HUES64 (cell line): ENCODE data around the gene SCRT2. TPM values are rescaled to one million over a fixed set of nuclear protein-coding genes. Genes with fewer than 3 reads are reported as not detected.
A peak's percentile ranks its signal among the peaks of the same experiment; 100 is the strongest.
"Not testable (repeated sequence)": the region's sequence is repeated elsewhere in the genome, so short reads cannot be mapped to it uniquely, and the experiment has no call there.

ENCODE experiments used
- H3K27ac ChIP-seq: 2 replicates; pipeline ENCODE4 v1.7.0; 2013; ENCODE audit warnings: low read depth, low read length, inconsistent platforms
- H3K27me3 ChIP-seq: 2 replicates; pipeline ENCODE4 v1.6.1; 2013; ENCODE audit warnings: mild to moderate bottlenecking, low read length; ENCODE audit not compliant: insufficient read depth
- H3K36me3 ChIP-seq: 2 replicates; pipeline ENCODE4 v1.6.1; 2013; ENCODE audit warnings: mild to moderate bottlenecking, low read length; ENCODE audit not compliant: insufficient read depth
- H3K4me1 ChIP-seq: 2 replicates; pipeline ENCODE4 v1.6.1; 2013; ENCODE audit warnings: mild to moderate bottlenecking, low read length, moderate library complexity; ENCODE audit not compliant: insufficient read depth
- H3K4me3 ChIP-seq: 2 replicates; pipeline ENCODE4 v1.5.1; 2013; ENCODE audit warnings: mild to moderate bottlenecking, low read length, moderate library complexity
- H3K9ac ChIP-seq: 2 replicates; pipeline ENCODE4 v1.6.1; 2013; ENCODE audit warnings: mild to moderate bottlenecking, low read depth, low read length
- H3K9me3 ChIP-seq: 2 replicates; pipeline ENCODE4 v1.6.1; 2013; ENCODE audit warnings: low read depth, low read length; ENCODE audit not compliant: insufficient read depth
- WGBS: fragments of 150-250, 120-280 bp; methylation state at CpG from one replicate; pipeline ENCODE4 v1.1.7; 2013; ENCODE audit warnings: missing lambda C conversion rate; 5-methylcytosine and 5-hydroxymethylcytosine counted together
- polyA plus RNA-seq, 2 experiments: library from polyadenylated mRNA; stranded (reverse); fragments of 50-300 nt; gene quantifications; one replicate each; pipeline ENCODE4 v1.2.3, GENCODE V29; 2013

Gene SCRT2
- 0.50 TPM for polyA plus RNA-seq (2013, experiment 1 of 2)
- polyA plus RNA-seq (2013, experiment 2 of 2) = 0.89 TPM

GRCh38 chr20:675453-676314 lies at the start of gene SCRT2:
TSS of gene SCRT2 (minus strand) at chr20:675802. CDS start at chr20:675601, 201 bp downstream.
- Histone ChIP-seq H3K36me3 (no peaks in the 10 kb centered on the region), H3K27ac (no peak within 1 kb of the TSS), H3K9ac (peak within 1 kb of the TSS; percentile 67), H3K9me3 (no peaks in the 10 kb centered on the region), H3K4me3 (peak within 1 kb of the TSS; percentile 54), H3K4me1 (peaks cover 10% of the 10 kb centered on the region), H3K27me3 (peaks cover 47% of the 10 kb centered on the region)
- WGBS = under 1% methylated on average over 69 of the region's 69 CpGs

- H3K9ac ChIP-seq, H3K4me1 ChIP-seq, H3K27ac ChIP-seq, H3K9me3 ChIP-seq, H3K36me3 ChIP-seq, H3K4me3 ChIP-seq: not testable (repeated sequence)
- WGBS = 90% methylated on average over 7 of the region's 7 CpGs
- H3K27me3 ChIP-seq = peaks cover 27% of the 10 kb centered on the region
These were observed 49.2 kb upstream of the SCRT2 start for GRCh38 chr20:724797-725196.

- H3K27me3 ChIP-seq = peaks cover 22% of the 10 kb centered on the region
- no peaks in the 10 kb centered on the region for H3K9me3 ChIP-seq
- WGBS = 72% methylated on average over 8 of the region's 8 CpGs
- no peak overlapping the region for H3K9ac ChIP-seq
- H3K27ac ChIP-seq = no peak overlapping the region
- no peak overlapping the region for H3K4me3 ChIP-seq
- H3K36me3 ChIP-seq = no peaks in the 10 kb centered on the region
- no peaks in the 10 kb centered on the region for H3K4me1 ChIP-seq
These were observed 48.2 kb upstream of the SCRT2 start for GRCh38 chr20:723756-724155.

- H3K9ac ChIP-seq = no peak overlapping the region
- H3K27ac ChIP-seq = no peak overlapping the region
- 87% methylated on average over 11 of the region's 11 CpGs for WGBS
- no peak overlapping the region for H3K4me3 ChIP-seq
- no peaks in the 10 kb centered on the region for H3K9me3 ChIP-seq
- H3K4me1 ChIP-seq = no peaks in the 10 kb centered on the region
- H3K36me3 ChIP-seq = no peaks in the 10 kb centered on the region
- H3K27me3 ChIP-seq = peaks cover 16% of the 10 kb centered on the region; the same call in 1 of the 2 replicates
These were observed 47.4 kb upstream of the SCRT2 start for GRCh38 chr20:722822-723644.

- Histone ChIP-seq H3K27me3 (peaks cover 9% of the 10 kb centered on the region; the same call in 1 of the 2 replicates), H3K4me1 (no peaks in the 10 kb centered on the region), H3K9ac (no peak overlapping the region), H3K27ac (no peak overlapping the region), H3K4me3 (no peak overlapping the region), H3K36me3 (no peaks in the 10 kb centered on the region), H3K9me3 (no peaks in the 10 kb centered on the region)
- WGBS = 83% methylated on average over 4 of the region's 4 CpGs
These were observed 46.3 kb upstream of the SCRT2 start for GRCh38 chr20:721876-722275.

GRCh38 chr20:719816-720215 lies 44.2 kb upstream of the SCRT2 start:
- Histone ChIP-seq H3K4me1 (no peaks in the 10 kb centered on the region), H3K36me3 (no peaks in the 10 kb centered on the region), H3K4me3 (no peak overlapping the region), H3K27me3 (no peaks in the 10 kb centered on the region), H3K9me3 (no peaks in the 10 kb centered on the region), H3K27ac (no peak overlapping the region), H3K9ac (no peak overlapping the region)
- WGBS = 67% methylated on average over 11 of the region's 11 CpGs

GRCh38 chr20:719068-719467 lies 43.5 kb upstream of the SCRT2 start:
- no peaks in the 10 kb centered on the region for H3K4me1 ChIP-seq
- H3K9ac ChIP-seq = no peak overlapping the region
- no peak overlapping the region for H3K27ac ChIP-seq
- no peaks in the 10 kb centered on the region for H3K9me3 ChIP-seq
- 85% methylated on average over 5 of the region's 5 CpGs for WGBS
- no peaks in the 10 kb centered on the region for H3K36me3 ChIP-seq
- no peaks in the 10 kb centered on the region for H3K27me3 ChIP-seq
- H3K4me3 ChIP-seq = no peak overlapping the region

- H3K4me1 ChIP-seq = no peaks in the 10 kb centered on the region
- WGBS = 93% methylated on average over 5 of the region's 5 CpGs
- no peak overlapping the region for H3K27ac ChIP-seq
- no peak overlapping the region for H3K4me3 ChIP-seq
- no peaks in the 10 kb centered on the region for H3K27me3 ChIP-seq
- H3K9me3 ChIP-seq = no peaks in the 10 kb centered on the region; the same call in 1 of the 2 replicates
- H3K9ac ChIP-seq = no peak overlapping the region
- H3K36me3 ChIP-seq = no peaks in the 10 kb centered on the region
These were observed 42.2 kb upstream of the SCRT2 start for GRCh38 chr20:717832-718231.

GRCh38 chr20:717271-717670 lies 41.7 kb upstream of the SCRT2 start:
- no peaks in the 10 kb centered on the region for H3K27me3 ChIP-seq
- H3K36me3 ChIP-seq = no peaks in the 10 kb centered on the region
- no peak overlapping the region for H3K27ac ChIP-seq
- no peaks in the 10 kb centered on the region for H3K4me1 ChIP-seq
- H3K9me3 ChIP-seq = no peaks in the 10 kb centered on the region; the same call in 1 of the 2 replicates
- no peak overlapping the region for H3K4me3 ChIP-seq
- WGBS = 86% methylated on average over 7 of the region's 7 CpGs
- H3K9ac ChIP-seq = no peak overlapping the region

- peaks cover 1% of the 10 kb centered on the region for H3K27me3 ChIP-seq
- no peaks in the 10 kb centered on the region for H3K36me3 ChIP-seq
- H3K9me3 ChIP-seq = no peaks in the 10 kb centered on the region; the same call in 1 of the 2 replicates
- no peak overlapping the region for H3K9ac ChIP-seq
- H3K27ac ChIP-seq = no peak overlapping the region
- 93% methylated on average over 2 of the region's 2 CpGs for WGBS
- no peaks in the 10 kb centered on the region for H3K4me1 ChIP-seq
- H3K4me3 ChIP-seq = no peak overlapping the region
These were observed 38.9 kb upstream of the SCRT2 start for GRCh38 chr20:714453-714852.

GRCh38 chr20:711576-711975 lies 36.0 kb upstream of the SCRT2 start:
- Histone ChIP-seq H3K4me3 (no peak overlapping the region), H3K4me1 (no peaks in the 10 kb centered on the region), H3K9ac (no peak overlapping the region), H3K27ac (no peak overlapping the region), H3K27me3 (peaks cover 11% of the 10 kb centered on the region), H3K36me3 (no peaks in the 10 kb centered on the region), H3K9me3 (peaks cover 4% of the 10 kb centered on the region; the same call in 1 of the 2 replicates)
- 67% methylated on average over 1 of the region's 2 CpGs for WGBS
